K562 (cell line): ENCODE measurements around the gene ZNF24. TPM values are rescaled to one million over a fixed set of nuclear protein-coding genes. Genes with fewer than 3 reads are reported as not detected.

Experiments used
- E4F1 ChIP-seq: fragments of 250-450 bp; sonication (Bioruptor Pico); IDR thresholded peaks from 2 replicates; pipeline ENCODE4 v1.5.0; 2021; ENCODE audit warnings: mild to moderate bottlenecking, borderline replicate concordance
- ELK3 ChIP-seq: fragments of 450-650 bp; formaldehyde crosslinking; IDR thresholded peaks from 2 replicates; pipeline ENCODE4 v1.4.0; 2020; ENCODE audit warnings: mild to moderate bottlenecking
- GTF2A2 ChIP-seq: IDR thresholded peaks from 2 replicates; pipeline ENCODE4 v1.6.1; 2016; ENCODE audit warnings: mild to moderate bottlenecking, missing genetic modification characterization, missing compliant biosample characterization
- HNRNPL ChIP-seq: fragments of 200-400 bp; formaldehyde crosslinking; IDR thresholded peaks from 2 replicates; pipeline ENCODE4 v1.6.1; 2017; ENCODE audit warnings: low read depth, mild to moderate bottlenecking, low read length
- ILF3 ChIP-seq: fragments of 450-650 bp; IDR thresholded peaks from 2 replicates; pipeline ENCODE4 v1.6.1; 2018; ENCODE audit warnings: antibody characterized with exemption, mild to moderate bottlenecking, moderate library complexity, borderline replicate concordance
- KDM5B ChIP-seq: fragments of 200-600 bp; sonication (generic); IDR thresholded peaks from 2 replicates; pipeline ENCODE4 v1.6.1; 2012; ENCODE audit warnings: low read depth, mild to moderate bottlenecking, moderate library complexity, low read length, control low read depth, inconsistent platforms; ENCODE audit not compliant: insufficient replicate concordance
- MCM3 ChIP-seq: fragments of 450-650 bp; IDR thresholded peaks from 2 replicates; pipeline ENCODE4 v1.6.1; 2016
- MNT ChIP-seq, 2 experiments: fragments of 450-650 bp; conservative IDR thresholded peaks; 2 replicates each; pipeline ENCODE4 v1.6.1; 2017; ENCODE audit warnings: mild to moderate bottlenecking in 2 of 2, moderate library complexity in 2 of 2
- MTA1 ChIP-seq: fragments of 450-650 bp; IDR thresholded peaks from 2 replicates; pipeline ENCODE4 v1.6.1; 2017; ENCODE audit warnings: borderline replicate concordance
- NELFE ChIP-seq: IDR thresholded peaks from 2 replicates; pipeline ENCODE4 v1.6.1; 2011; ENCODE audit warnings: mild to moderate bottlenecking; ENCODE audit not compliant: insufficient read depth, insufficient read length
- POLR2H ChIP-seq: IDR thresholded peaks from 2 replicates; pipeline ENCODE4 v1.6.1; 2016; ENCODE audit warnings: missing genetic modification characterization, low read depth, mild to moderate bottlenecking, control low read depth, missing compliant biosample characterization, moderate library complexity
- POU5F1 ChIP-seq: fragments of 150-350 bp; IDR thresholded peaks from 2 replicates; pipeline ENCODE4 v1.6.1; 2014; ENCODE audit warnings: borderline replicate concordance, low read length, low read depth, mild to moderate bottlenecking; ENCODE audit not compliant: partially characterized antibody
- TAL1 ChIP-seq: fragments of 450-650 bp; IDR thresholded peaks from 2 replicates; pipeline ENCODE4 v1.6.1; 2016; ENCODE audit warnings: mild to moderate bottlenecking
- TSC22D4 ChIP-seq: fragments of 450-650 bp; IDR thresholded peaks from 2 replicates; pipeline ENCODE4 v1.6.1; 2016; ENCODE audit warnings: missing genetic modification characterization, missing biosample characterization, control low read depth
- ZNF140 ChIP-seq: fragments of 250-450 bp; sonication (Bioruptor Pico); IDR thresholded peaks from 2 replicates; pipeline ENCODE4 v1.8.0; 2021; ENCODE audit warnings: moderate library complexity, mild to moderate bottlenecking, inconsistent platforms
- ZNF75A ChIP-seq: fragments of 450-650 bp; formaldehyde crosslinking; IDR thresholded peaks from 2 replicates; pipeline ENCODE4 v1.4.0; 2020; ENCODE audit warnings: mild to moderate bottlenecking
- ZNF76 ChIP-seq: fragments of 250-450 bp; sonication (Bioruptor Pico); IDR thresholded peaks from 2 replicates; pipeline ENCODE4 v1.4.0; 2020; ENCODE audit warnings: mild to moderate bottlenecking, moderate library complexity, borderline replicate concordance
- ZNF79 ChIP-seq: fragments of 250-450 bp; sonication (Bioruptor Pico); IDR thresholded peaks from 2 replicates; pipeline ENCODE4 v1.4.0; 2020; ENCODE audit warnings: low read depth, mild to moderate bottlenecking, moderate library complexity
- polyA plus RNA-seq, 8 experiments: library from polyadenylated mRNA; depleted of rRNA in 4 of 8; stranded (reverse) in 5 of 8; unstranded in 3 of 8; fragments of >200 nt; fragmentation: Nextera tagmentation in 2 of 8; fragmentation: Illumina TruSeq in 1 of 8; extraction: Ambion mirVana in 2 of 8; extraction: Trizol in 1 of 8; gene quantifications; 2 replicates each; pipeline versions ENCODE4 v1.2.1 to v1.2.3, GENCODE V29; 2011 to 2014; ENCODE audit warnings: inconsistent platforms in 1 of 8, missing spikeins in 1 of 8
- total RNA-seq, 7 experiments: library from RNA; depleted of rRNA in 6 of 7; stranded (reverse); fragments of >200 nt in 6 of 7; fragmentation: Illumina TruSeq in 2 of 7; extraction: Trizol in 2 of 7; gene quantifications; 2 replicates each; pipeline versions ENCODE4 v1.2.1 to v1.2.3, GENCODE V29; 2011 to 2021; ENCODE audit warnings: low replicate concordance in 1 of 7
- TF ChIP-seq, protein P1 (sequence below): fragments of 450-650 bp; formaldehyde crosslinking; IDR thresholded peaks from 2 replicates; pipeline ENCODE4 v1.4.0; 2020; ENCODE audit warnings: mild to moderate bottlenecking, moderate library complexity
- TF ChIP-seq, protein P2 (sequence below): sonication (generic); formaldehyde crosslinking; IDR thresholded peaks from 2 replicates; pipeline ENCODE4 v1.8.0; 2022; ENCODE audit warnings: mild to moderate bottlenecking, low read depth, missing genetic modification reagents

ZNF24 gene
- total and polyA plus RNA-seq, 9 of the 15 experiments (the other 6 are each of a cell fraction or from before 2014, with no cell fraction given), result 35.7 to 72.8 (median 54.1) TPM

GRCh38 chr18:35343936-35344735 lies at the start of gene ZNF24 (continued):
- TF ChIP-seq, protein P1, sequence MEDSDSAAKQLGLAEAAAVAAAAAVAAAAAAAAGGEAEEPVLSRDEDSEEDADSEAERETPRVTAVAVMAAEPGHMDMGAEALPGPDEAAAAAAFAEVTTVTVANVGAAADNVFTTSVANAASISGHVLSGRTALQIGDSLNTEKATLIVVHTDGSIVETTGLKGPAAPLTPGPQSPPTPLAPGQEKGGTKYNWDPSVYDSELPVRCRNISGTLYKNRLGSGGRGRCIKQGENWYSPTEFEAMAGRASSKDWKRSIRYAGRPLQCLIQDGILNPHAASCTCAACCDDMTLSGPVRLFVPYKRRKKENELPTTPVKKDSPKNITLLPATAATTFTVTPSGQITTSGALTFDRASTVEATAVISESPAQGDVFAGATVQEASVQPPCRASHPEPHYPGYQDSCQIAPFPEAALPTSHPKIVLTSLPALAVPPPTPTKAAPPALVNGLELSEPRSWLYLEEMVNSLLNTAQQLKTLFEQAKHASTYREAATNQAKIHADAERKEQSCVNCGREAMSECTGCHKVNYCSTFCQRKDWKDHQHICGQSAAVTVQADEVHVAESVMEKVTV (CRISPR knock-in tag), result no peak
- TF ChIP-seq MNT (conservative IDR thresholded peaks at IDR 0.05), result peak; percentile 68 to 89; a peak in 3 of 4 replicates
- TF ChIP-seq ILF3, result no peak
- TF ChIP-seq POLR2H (tag), result peak; percentile 82
- peak; percentile 46; the same call in 1 of the 2 replicates for TF ChIP-seq GTF2A2 (tag)
- TF ChIP-seq NELFE, result no peak
- TF ChIP-seq ZNF79 (CRISPR knock-in tag), result no peak
- TF ChIP-seq MTA1, result no peak
- TF ChIP-seq MCM3, result no peak
- no peak for TF ChIP-seq TAL1
- no peak for TF ChIP-seq E4F1 (CRISPR knock-in tag)
- peak; percentile 33 for TF ChIP-seq POU5F1
- no peak for TF ChIP-seq ZNF75A
- no peak for TF ChIP-seq HNRNPL
- no peak for TF ChIP-seq ZNF140 (CRISPR knock-in tag)
- peak; percentile 74 for TF ChIP-seq KDM5B
- no peak for TF ChIP-seq ELK3 (CRISPR knock-in tag)
- no peak for TF ChIP-seq TSC22D4 (tag)
- TF ChIP-seq, protein P2, sequence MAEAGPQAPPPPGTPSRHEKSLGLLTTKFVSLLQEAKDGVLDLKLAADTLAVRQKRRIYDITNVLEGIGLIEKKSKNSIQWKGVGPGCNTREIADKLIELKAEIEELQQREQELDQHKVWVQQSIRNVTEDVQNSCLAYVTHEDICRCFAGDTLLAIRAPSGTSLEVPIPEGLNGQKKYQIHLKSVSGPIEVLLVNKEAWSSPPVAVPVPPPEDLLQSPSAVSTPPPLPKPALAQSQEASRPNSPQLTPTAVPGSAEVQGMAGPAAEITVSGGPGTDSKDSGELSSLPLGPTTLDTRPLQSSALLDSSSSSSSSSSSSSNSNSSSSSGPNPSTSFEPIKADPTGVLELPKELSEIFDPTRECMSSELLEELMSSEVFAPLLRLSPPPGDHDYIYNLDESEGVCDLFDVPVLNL (CRISPR knock-in tag), result no peak
- peak; percentile 84 for TF ChIP-seq ZNF76 (CRISPR knock-in tag)
